Keratinocyte (primary cell): Measurements from ENCODE around the gene APBB2. TPM values are rescaled to one million over a fixed set of nuclear protein-coding genes. Genes with fewer than 3 reads are reported as not detected.

Experiments
- DNase-seq: peaks from one replicate; pipeline ENCODE4 v3.0.0-alpha.2; 2011; ENCODE audit warnings: low read depth, missing footprints, low spot score
- FAIRE-seq: peaks from 2 replicates; lab custom pipeline; 2011; peaks lifted over from hg19 to GRCh38; lab: Jason Lieb, UNC
- H2AFZ ChIP-seq: 2 replicates; pipeline ENCODE4 v1.6.0; 2012; ENCODE audit warnings: low read length, control low read depth, inconsistent platforms; ENCODE audit not compliant: control insufficient read depth
- H3K27ac ChIP-seq: 2 replicates; pipeline ENCODE4 v1.5.1; 2011; ENCODE audit warnings: low read length; ENCODE audit not compliant: control insufficient read depth, insufficient read depth
- H3K27me3 ChIP-seq: 3 replicates; pipeline ENCODE4 v1.6.0; 2011; ENCODE audit warnings: low read length; ENCODE audit not compliant: control insufficient read depth, insufficient read depth; ENCODE audit errors: extremely low read depth
- H3K36me3 ChIP-seq, 2 experiments: 2 replicates in 1 of 2; 3 replicates in 1 of 2; pipeline ENCODE4 v1.5.1; 2011; ENCODE audit warnings: low read length in 2 of 2, mild to moderate bottlenecking in 1 of 2; ENCODE audit not compliant: control insufficient read depth in 2 of 2, insufficient read depth in 2 of 2; ENCODE audit errors: extremely low read depth in 1 of 2
- H3K4me1 ChIP-seq: 3 replicates; pipeline ENCODE4 v1.5.1; 2011; ENCODE audit warnings: low read length; ENCODE audit not compliant: control insufficient read depth, insufficient read depth; ENCODE audit errors: extremely low read depth
- H3K4me2 ChIP-seq: 3 replicates; pipeline ENCODE4 v1.6.0; 2011; ENCODE audit warnings: low read depth, low read length; ENCODE audit not compliant: control insufficient read depth, insufficient read depth; ENCODE audit errors: extremely low read depth
- H3K4me3 ChIP-seq, 3 experiments: fragments of 200-600 bp in 1 of 3; sonication (generic) in 1 of 3; 2 replicates in 2 of 3; 3 replicates in 1 of 3; pipeline ENCODE4 v1.5.1; 2011 to 2016; ENCODE audit warnings: low read length in 3 of 3, mild to moderate bottlenecking in 3 of 3, control low read depth in 2 of 3, inconsistent platforms in 1 of 3, low read depth in 1 of 3, mixed read lengths in 1 of 3, mixed run types in 1 of 3, moderate library complexity in 1 of 3; ENCODE audit not compliant: control insufficient read depth in 2 of 3, insufficient read depth in 2 of 3; ENCODE audit errors: extremely low read depth in 1 of 3
- H3K79me2 ChIP-seq: 2 replicates; pipeline ENCODE4 v1.6.0; 2012; ENCODE audit warnings: low read length; ENCODE audit not compliant: control insufficient read depth, insufficient read depth
- H3K9ac ChIP-seq: 3 replicates; pipeline ENCODE4 v1.6.0; 2011; ENCODE audit warnings: low read length; ENCODE audit not compliant: control insufficient read depth, insufficient read depth; ENCODE audit errors: extremely low read depth
- H3K9me1 ChIP-seq: 3 replicates; pipeline ENCODE4 v1.6.0; 2011; ENCODE audit warnings: low read length; ENCODE audit not compliant: control insufficient read depth, insufficient read depth; ENCODE audit errors: extremely low read depth
- H3K9me3 ChIP-seq: 2 replicates; pipeline ENCODE4 v1.5.1; 2012; ENCODE audit warnings: low read depth, low read length; ENCODE audit not compliant: control insufficient read depth
- H4K20me1 ChIP-seq: 3 replicates; pipeline ENCODE4 v1.6.0; 2011; ENCODE audit warnings: low read length; ENCODE audit not compliant: control insufficient read depth, insufficient read depth; ENCODE audit errors: extremely low read depth
- EZH2 ChIP-seq: IDR thresholded peaks from one replicate; pipeline ENCODE4 v1.6.1; 2012; ENCODE audit warnings: inconsistent platforms, mild to moderate bottlenecking, low read length, moderate library complexity
- dilution Hi-C: fragments of 300-500 bp; cut with MboI; formaldehyde crosslinking; loops from one replicate; pipeline ENCODE4 v1.7.0; 2020; ENCODE audit warnings: low sequenced_read_pairs; ENCODE audit not compliant: extremely low pct_ligation_motif_present
- polyA plus RNA-seq, 5 experiments: library from polyadenylated mRNA; depleted of rRNA in 3 of 5; stranded (reverse) in 3 of 5; stranded (forward) in 1 of 5; unstranded in 1 of 5; fragments of >200 nt; gene quantifications; 1 replicate in 1 of 5; 2 replicates in 3 of 5; 3 replicates in 1 of 5; pipeline versions ENCODE4 v1.2.1 to v1.2.3, GENCODE V29; 2011 to 2012; ENCODE audit warnings: missing spikeins in 2 of 5, low read depth in 1 of 5, low replicate concordance in 1 of 5
- TF ChIP-seq, protein P1 (sequence below), 3 experiments: IDR thresholded peaks in 1 of 3; conservative IDR thresholded peaks in 1 of 3; optimal IDR thresholded peaks in 1 of 3; 2 replicates in 2 of 3; 3 replicates in 1 of 3; pipeline versions ENCODE3 to v1.5.1; 2011; ENCODE audit warnings: low read length in 3 of 3, mild to moderate bottlenecking in 3 of 3, moderate library complexity in 2 of 3, control low read depth in 1 of 3, inconsistent platforms in 1 of 3; ENCODE audit not compliant: insufficient read depth in 2 of 3; ENCODE audit errors: extremely low read depth in 1 of 3

APBB2 gene
- polyA plus RNA-seq, 1 donor (not counting 4 experiments of a cell fraction or from before 2014, with no cell fraction given) = 57.3 TPM

DNA sequence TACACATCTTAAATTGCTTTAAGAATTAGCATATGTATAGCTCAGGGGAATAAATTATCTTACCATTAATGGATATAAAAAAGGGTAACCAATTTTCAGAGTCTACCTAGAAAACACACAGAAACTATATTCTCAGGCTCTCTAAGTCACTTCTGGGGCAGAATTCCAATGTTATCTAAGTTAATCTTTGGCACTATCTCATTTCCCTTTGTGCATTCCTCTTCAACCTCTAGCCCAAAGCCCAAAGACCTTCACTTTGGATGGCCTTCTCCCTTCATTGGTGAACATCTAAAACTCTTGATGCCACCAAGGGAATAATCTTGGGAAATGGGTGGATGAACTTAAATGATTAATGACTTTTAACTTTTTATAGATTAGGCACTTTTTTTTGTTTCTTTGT is 108.3 kb downstream of the APBB2 start:
- no peak overlapping the region for H3K9ac ChIP-seq
- no peaks in the 10 kb centered on the region for H3K9me3 ChIP-seq
- no peaks in the 10 kb centered on the region for H4K20me1 ChIP-seq
- no peak for DNase-seq
- H3K79me2 ChIP-seq = peaks cover 46% of the 10 kb centered on the region
- no peak for FAIRE-seq
- no peak overlapping the region for H3K4me3 ChIP-seq
- no peaks in the 10 kb centered on the region for H3K9me1 ChIP-seq
- TF ChIP-seq, protein P1, sequence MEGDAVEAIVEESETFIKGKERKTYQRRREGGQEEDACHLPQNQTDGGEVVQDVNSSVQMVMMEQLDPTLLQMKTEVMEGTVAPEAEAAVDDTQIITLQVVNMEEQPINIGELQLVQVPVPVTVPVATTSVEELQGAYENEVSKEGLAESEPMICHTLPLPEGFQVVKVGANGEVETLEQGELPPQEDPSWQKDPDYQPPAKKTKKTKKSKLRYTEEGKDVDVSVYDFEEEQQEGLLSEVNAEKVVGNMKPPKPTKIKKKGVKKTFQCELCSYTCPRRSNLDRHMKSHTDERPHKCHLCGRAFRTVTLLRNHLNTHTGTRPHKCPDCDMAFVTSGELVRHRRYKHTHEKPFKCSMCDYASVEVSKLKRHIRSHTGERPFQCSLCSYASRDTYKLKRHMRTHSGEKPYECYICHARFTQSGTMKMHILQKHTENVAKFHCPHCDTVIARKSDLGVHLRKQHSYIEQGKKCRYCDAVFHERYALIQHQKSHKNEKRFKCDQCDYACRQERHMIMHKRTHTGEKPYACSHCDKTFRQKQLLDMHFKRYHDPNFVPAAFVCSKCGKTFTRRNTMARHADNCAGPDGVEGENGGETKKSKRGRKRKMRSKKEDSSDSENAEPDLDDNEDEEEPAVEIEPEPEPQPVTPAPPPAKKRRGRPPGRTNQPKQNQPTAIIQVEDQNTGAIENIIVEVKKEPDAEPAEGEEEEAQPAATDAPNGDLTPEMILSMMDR (optimal IDR thresholded peaks at IDR 0.05 in 1 of 3, IDR thresholded peaks at IDR 0.05 in 1 of 3, conservative IDR thresholded peaks at IDR 0.05 in 1 of 3; ENCODE audit: extremely low read depth in 1 of 3, insufficient read depth in 2 of 3, low read length in 3 of 3) = no peak
- no peak for TF ChIP-seq EZH2
- no peaks in the 10 kb centered on the region for H3K36me3 ChIP-seq
- H2AFZ ChIP-seq = no peak overlapping the region
- H3K27me3 ChIP-seq = no peaks in the 10 kb centered on the region
- H3K27ac ChIP-seq = no peak overlapping the region
- no peaks in the 10 kb centered on the region for H3K4me1 ChIP-seq
- H3K4me2 ChIP-seq = no peak overlapping the region
- dilution Hi-C loops = no loop called here

- Histone ChIP-seq H3K27me3 (no peaks in the 10 kb centered on the region), H3K4me2 (no peak overlapping the region), H3K9me1 (no peaks in the 10 kb centered on the region), H3K79me2 (peaks cover 38% of the 10 kb centered on the region), H3K36me3 (no peaks in the 10 kb centered on the region), H2AFZ (no peak overlapping the region), H4K20me1 (no peaks in the 10 kb centered on the region), H3K4me1 (no peaks in the 10 kb centered on the region), H3K4me3 (no peak overlapping the region), H3K9me3 (no peaks in the 10 kb centered on the region), H3K9ac (no peak overlapping the region), H3K27ac (no peak overlapping the region)
- FAIRE-seq (no peak), DNase-seq (no peak)
- TF ChIP-seq EZH2 = no peak
- dilution Hi-C loops = no loop called here
Measured at GRCh38 chr4:41104155-41104554, 110.2 kb downstream of the APBB2 start.

- no peak for TF ChIP-seq EZH2
- TF ChIP-seq, protein P1 (optimal IDR thresholded peaks at IDR 0.05 in 1 of 3, IDR thresholded peaks at IDR 0.05 in 1 of 3, conservative IDR thresholded peaks at IDR 0.05 in 1 of 3; ENCODE audit: extremely low read depth in 1 of 3, insufficient read depth in 2 of 3, low read length in 3 of 3) = no peak
- H3K4me2 ChIP-seq = no peak overlapping the region
- no peak overlapping the region for H3K9ac ChIP-seq
- no peak overlapping the region for H3K27ac ChIP-seq
- dilution Hi-C loops = no loop called here
- no peaks in the 10 kb centered on the region for H4K20me1 ChIP-seq
- H3K9me3 ChIP-seq = no peaks in the 10 kb centered on the region
- peaks cover 37% of the 10 kb centered on the region for H3K79me2 ChIP-seq
- no peaks in the 10 kb centered on the region for H3K9me1 ChIP-seq
- FAIRE-seq = no peak
- no peaks in the 10 kb centered on the region for H3K4me1 ChIP-seq
- no peaks in the 10 kb centered on the region for H3K27me3 ChIP-seq
- no peak overlapping the region for H2AFZ ChIP-seq
- H3K4me3 ChIP-seq = no peak overlapping the region
- DNase-seq = no peak
- H3K36me3 ChIP-seq = no peaks in the 10 kb centered on the region
Measured at GRCh38 chr4:41103657-41104056, 110.7 kb downstream of the APBB2 start.
